ENCODE results near the gene IL3.

GRCh38 chr5:132065951-132066701, 5.7 kb downstream of the IL3 start:
- TF ChIP-seq CTCF (IDR thresholded peaks at IDR 0.05 in 4 of 5, conservative IDR thresholded peaks at IDR 0.05 in 1 of 5) (no peak), POLR2A (IDR thresholded peaks at IDR 0.05) (no peak)

All from gastrocnemius medialis (tissue), 4 donors.